Measurements from ENCODE around the gene EFCAB9.

The EFCAB9 gene

DNA sequence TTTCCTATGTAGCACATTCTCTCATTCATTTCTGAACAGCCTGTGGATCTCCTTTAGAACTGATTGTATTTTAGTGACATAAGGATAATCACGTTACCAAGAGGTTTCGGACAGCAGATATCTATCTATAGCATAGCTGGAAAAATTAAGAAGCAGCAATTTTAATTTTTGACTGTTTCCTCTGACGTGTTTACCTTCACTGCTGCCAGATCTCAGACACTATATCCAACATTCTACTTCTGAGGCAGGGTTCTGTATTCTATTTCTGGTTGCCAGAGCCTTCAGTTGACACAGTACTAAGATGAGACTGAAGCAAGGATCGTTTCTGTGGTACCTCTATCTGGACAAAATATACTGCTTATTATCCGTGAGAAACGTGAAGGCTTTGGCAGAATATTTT, at the start of gene EFCAB9:
Gene EFCAB9 (plus strand): TSS at position 301 of the 400 bp plus-strand sequence. CDS start 1 bp downstream, at position 302.
- Histone ChIP-seq H3K9ac (no peak within 1 kb of the TSS), H3K79me2 (no peaks in the 10 kb centered on the region), H3K4me2 (ENCODE audit: low read length) (no peak within 1 kb of the TSS), H3K36me3 (ENCODE audit: control insufficient read depth, insufficient read depth, low read length) (no peaks in the 10 kb centered on the region), H3K9me3 (ENCODE audit: control insufficient read depth, low read length) (no peaks in the 10 kb centered on the region), H3K4me1 (no peaks in the 10 kb centered on the region), H3K4me3 (ENCODE audit: low read depth, low read length) (no peak within 1 kb of the TSS), H2AFZ (no peak within 1 kb of the TSS), H3K27ac (no peak within 1 kb of the TSS), H3K27me3 (ENCODE audit: control insufficient read depth, insufficient read depth, low read length) (no peaks in the 10 kb centered on the region)
- TF ChIP-seq, protein P1, sequence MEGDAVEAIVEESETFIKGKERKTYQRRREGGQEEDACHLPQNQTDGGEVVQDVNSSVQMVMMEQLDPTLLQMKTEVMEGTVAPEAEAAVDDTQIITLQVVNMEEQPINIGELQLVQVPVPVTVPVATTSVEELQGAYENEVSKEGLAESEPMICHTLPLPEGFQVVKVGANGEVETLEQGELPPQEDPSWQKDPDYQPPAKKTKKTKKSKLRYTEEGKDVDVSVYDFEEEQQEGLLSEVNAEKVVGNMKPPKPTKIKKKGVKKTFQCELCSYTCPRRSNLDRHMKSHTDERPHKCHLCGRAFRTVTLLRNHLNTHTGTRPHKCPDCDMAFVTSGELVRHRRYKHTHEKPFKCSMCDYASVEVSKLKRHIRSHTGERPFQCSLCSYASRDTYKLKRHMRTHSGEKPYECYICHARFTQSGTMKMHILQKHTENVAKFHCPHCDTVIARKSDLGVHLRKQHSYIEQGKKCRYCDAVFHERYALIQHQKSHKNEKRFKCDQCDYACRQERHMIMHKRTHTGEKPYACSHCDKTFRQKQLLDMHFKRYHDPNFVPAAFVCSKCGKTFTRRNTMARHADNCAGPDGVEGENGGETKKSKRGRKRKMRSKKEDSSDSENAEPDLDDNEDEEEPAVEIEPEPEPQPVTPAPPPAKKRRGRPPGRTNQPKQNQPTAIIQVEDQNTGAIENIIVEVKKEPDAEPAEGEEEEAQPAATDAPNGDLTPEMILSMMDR (IDR thresholded peaks at IDR 0.05) = no peak

DNA sequence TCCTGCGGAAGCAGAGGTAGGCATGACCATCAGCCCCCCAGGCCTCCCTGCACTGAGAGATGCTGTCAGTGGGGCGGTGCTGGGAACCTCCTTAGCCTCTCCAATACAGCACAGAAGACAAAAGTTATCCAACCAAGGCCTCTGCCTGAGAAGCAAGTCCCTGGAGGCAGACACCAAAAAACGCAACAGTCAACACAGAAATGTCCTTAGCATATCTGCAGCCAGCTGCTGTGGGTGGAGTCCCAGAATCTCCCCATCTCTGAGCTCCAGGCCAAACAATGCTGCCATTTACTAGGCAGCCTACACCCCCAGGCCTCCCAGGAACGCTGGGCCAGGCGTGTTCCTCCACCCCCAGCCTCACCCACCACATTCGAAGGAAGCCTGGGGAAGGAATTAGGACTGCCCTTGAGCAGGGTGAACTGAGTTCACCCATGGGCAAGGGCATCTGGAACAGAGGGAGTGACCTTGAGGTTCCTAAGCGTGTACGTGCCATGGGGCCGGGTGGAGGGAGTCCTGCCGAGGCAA, 49.6 kb upstream of the EFCAB9 start:
- no peaks in the 10 kb centered on the region for H3K27me3 ChIP-seq (ENCODE audit: control insufficient read depth, insufficient read depth, low read length)
- H3K79me2 ChIP-seq = no peaks in the 10 kb centered on the region
- H2AFZ ChIP-seq = no peak overlapping the region
- TF ChIP-seq, protein P1 (IDR thresholded peaks at IDR 0.05) = no peak
- H3K4me3 ChIP-seq (ENCODE audit: low read depth, low read length) = no peak overlapping the region
- H3K4me1 ChIP-seq = peaks cover 5% of the 10 kb centered on the region
- H3K9ac ChIP-seq = no peak overlapping the region
- no peaks in the 10 kb centered on the region for H3K9me3 ChIP-seq (ENCODE audit: control insufficient read depth, low read length)
- no peaks in the 10 kb centered on the region for H3K36me3 ChIP-seq (ENCODE audit: control insufficient read depth, insufficient read depth, low read length)
- H3K27ac ChIP-seq = no peak overlapping the region
- no peak overlapping the region for H3K4me2 ChIP-seq (ENCODE audit: low read length)

DNA sequence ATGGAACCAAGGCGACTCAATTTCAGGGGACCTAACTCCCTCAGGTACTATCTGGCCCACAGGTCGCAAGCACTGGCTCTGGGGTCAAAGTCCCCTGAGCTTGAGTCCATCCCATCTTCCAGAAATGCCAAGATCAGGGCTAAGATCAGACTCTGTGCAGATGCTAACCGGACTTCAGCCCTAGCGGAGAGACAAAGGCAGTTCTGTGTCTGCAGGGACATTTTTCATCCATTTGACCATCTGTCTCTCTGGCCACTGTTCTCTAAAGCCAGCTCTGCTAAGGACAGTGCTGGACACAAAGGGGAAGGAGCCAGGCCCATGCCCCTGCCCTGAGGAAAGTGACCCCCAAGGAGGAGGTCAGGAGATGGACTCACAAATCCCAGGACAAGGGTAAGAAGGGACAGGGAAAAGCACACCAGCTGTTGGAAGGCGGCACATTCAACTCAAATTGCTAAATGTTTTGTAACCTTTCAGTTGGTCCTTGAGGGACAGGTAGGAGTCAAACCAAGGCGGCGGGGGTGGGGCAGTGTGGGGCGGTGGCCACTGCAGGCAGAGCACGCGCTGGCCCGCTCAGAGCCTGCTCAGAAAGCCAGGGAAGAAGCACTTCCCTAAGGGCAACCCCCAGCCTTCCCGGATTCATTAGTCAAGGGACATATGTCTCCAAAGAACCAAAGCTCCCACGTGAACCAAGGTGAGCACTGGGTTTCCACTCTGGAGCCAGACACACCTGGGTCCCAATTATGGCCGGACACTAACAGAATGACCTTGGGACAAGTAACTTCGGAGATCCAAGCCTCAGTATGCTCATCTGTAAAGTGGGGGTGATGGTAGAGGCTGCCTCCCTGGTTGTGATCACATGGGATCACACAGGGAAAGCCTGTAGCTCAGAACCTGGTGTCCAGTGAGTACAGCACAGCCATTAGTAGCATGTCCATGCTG, 48.8 kb upstream of the EFCAB9 start:
- TF ChIP-seq, protein P1 (IDR thresholded peaks at IDR 0.05) = no peak
- Histone ChIP-seq H3K27me3 (ENCODE audit: control insufficient read depth, insufficient read depth, low read length) (no peaks in the 10 kb centered on the region), H3K36me3 (ENCODE audit: control insufficient read depth, insufficient read depth, low read length) (no peaks in the 10 kb centered on the region), H3K4me3 (ENCODE audit: low read depth, low read length) (no peak overlapping the region), H3K27ac (no peak overlapping the region), H3K4me1 (peaks cover 5% of the 10 kb centered on the region), H3K79me2 (no peaks in the 10 kb centered on the region), H2AFZ (no peak overlapping the region), H3K9me3 (ENCODE audit: control insufficient read depth, low read length) (no peaks in the 10 kb centered on the region), H3K9ac (no peak overlapping the region), H3K4me2 (ENCODE audit: low read length) (no peak overlapping the region)

DNA sequence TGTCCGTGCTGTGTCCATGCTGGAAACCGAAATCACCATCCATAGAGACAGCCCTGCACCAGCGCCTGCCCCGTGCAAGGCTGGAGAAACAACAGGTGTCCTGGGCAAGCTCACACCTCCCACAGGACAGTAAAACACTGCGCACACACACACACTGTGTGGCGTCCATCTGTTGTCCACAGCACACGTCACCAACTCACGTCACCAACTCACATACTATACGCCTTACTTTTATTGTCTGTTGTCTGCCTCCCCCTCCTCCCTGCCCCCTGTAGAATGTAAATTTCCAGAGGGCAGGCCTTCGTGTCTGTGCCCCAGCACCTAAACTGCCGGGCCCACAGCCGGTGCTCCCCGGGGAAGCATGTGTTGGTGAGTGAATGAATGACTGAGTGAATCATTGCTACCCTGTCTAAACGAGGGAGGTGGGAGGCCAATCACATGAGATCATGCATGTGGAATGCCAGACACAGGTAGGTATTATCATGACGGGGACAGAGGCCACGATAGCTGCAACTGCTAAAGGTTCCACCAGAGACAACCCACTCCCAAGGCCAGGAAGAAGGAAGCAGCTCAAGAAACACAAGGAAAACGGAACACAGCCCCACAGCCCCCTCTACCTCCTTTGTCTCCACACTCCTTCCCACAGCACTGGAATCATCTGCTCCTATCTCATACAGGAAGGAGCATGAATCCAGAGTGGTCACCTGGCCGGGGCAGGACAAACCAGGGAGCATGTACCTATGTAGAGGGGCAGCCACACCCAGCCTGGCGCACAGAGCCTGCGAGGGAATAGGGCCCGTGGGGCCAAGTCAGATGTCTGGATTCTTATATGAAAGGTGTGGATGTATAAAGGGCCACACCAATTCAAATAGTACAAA, 47.9 kb upstream of the EFCAB9 start:
- TF ChIP-seq, protein P1 (IDR thresholded peaks at IDR 0.05) = no peak
- Histone ChIP-seq H2AFZ (no peak overlapping the region), H3K27ac (no peak overlapping the region)

More for the DNA sequence above, 47.9 kb upstream of the EFCAB9 start:
- no peaks in the 10 kb centered on the region for H3K79me2 ChIP-seq
- H3K27me3 ChIP-seq (ENCODE audit: control insufficient read depth, insufficient read depth, low read length) = no peaks in the 10 kb centered on the region
- H3K4me1 ChIP-seq = peaks cover 5% of the 10 kb centered on the region
- H3K9ac ChIP-seq = no peak overlapping the region
- no peaks in the 10 kb centered on the region for H3K9me3 ChIP-seq (ENCODE audit: control insufficient read depth, low read length)
- H3K36me3 ChIP-seq (ENCODE audit: control insufficient read depth, insufficient read depth, low read length) = no peaks in the 10 kb centered on the region
- H3K4me2 ChIP-seq (ENCODE audit: low read length) = no peak overlapping the region
- H3K4me3 ChIP-seq (ENCODE audit: low read depth, low read length) = no peak overlapping the region
